Measurements from ENCODE around the gene ATN1. TPM values are rescaled to one million over a fixed set of nuclear protein-coding genes. Genes with fewer than 3 reads are reported as not detected.

Gene ATN1
- total RNA-seq, 4 donors from 2014 or later, result 49.0 to 136 (median 95.2) TPM

DNA sequence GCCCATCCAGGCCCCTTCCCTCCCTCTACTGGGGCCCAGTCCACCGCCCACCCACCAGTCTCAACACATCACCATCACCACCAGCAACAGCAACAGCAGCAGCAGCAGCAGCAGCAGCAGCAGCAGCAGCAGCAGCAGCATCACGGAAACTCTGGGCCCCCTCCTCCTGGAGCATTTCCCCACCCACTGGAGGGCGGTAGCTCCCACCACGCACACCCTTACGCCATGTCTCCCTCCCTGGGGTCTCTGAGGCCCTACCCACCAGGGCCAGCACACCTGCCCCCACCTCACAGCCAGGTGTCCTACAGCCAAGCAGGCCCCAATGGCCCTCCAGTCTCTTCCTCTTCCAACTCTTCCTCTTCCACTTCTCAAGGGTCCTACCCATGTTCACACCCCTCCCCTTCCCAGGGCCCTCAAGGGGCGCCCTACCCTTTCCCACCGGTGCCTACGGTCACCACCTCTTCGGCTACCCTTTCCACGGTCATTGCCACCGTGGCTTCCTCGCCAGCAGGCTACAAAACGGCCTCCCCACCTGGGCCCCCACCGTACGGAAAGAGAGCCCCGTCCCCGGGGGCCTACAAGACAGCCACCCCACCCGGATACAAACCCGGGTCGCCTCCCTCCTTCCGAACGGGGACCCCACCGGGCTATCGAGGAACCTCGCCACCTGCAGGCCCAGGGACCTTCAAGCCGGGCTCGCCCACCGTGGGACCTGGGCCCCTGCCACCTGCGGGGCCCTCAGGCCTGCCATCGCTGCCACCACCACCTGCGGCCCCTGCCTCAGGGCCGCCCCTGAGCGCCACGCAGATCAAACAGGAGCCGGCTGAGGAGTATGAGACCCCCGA lies 9.1 kb downstream of the ATN1 start:
- H3K36me3 ChIP-seq, result peaks cover 0 to 64% of the 10 kb centered on the region in 2 donors
- no peak for ATAC-seq
- TF ChIP-seq EP300 (IDR thresholded peaks at IDR 0.05) (no peak), POLR2AphosphoS5 (IDR thresholded peaks at IDR 0.05) (peak; percentile 55), CTCF (IDR thresholded peaks at IDR 0.05) (peak in 1 of 4 experiments; percentile 10)
- H3K27ac ChIP-seq, result peak overlapping the region; percentile 82 to 96 (median 91)
- H3K4me3 ChIP-seq, result peak overlapping the region; percentile 38 to 73
- peaks cover 0 to 97% (median 41%) of the 10 kb centered on the region in 3 donors for H3K4me1 ChIP-seq
- no peaks in the 10 kb centered on the region for H3K27me3 ChIP-seq
- 14 to 33% methylated on average over 6 to 11 of the region's 36 CpGs for WGBS, 2 donors (ENCODE audit: low coverage in 1 of 2)
- no peaks in the 10 kb centered on the region for H3K9me3 ChIP-seq

- Histone ChIP-seq H3K4me3 (peak overlapping the region; percentile 38 to 73), H3K27ac (peak overlapping the region; percentile 82 to 96 (median 91)), H3K36me3 (peaks cover 0 to 71% of the 10 kb centered on the region in 2 donors), H3K4me1 (peaks cover 0 to 97% (median 37%) of the 10 kb centered on the region in 3 donors), H3K9me3 (no peaks in the 10 kb centered on the region), H3K27me3 (no peaks in the 10 kb centered on the region)
- TF ChIP-seq EP300 (IDR thresholded peaks at IDR 0.05), result no peak
- peak; percentile 99 for TF ChIP-seq POLR2AphosphoS5 (IDR thresholded peaks at IDR 0.05)
- TF ChIP-seq POLR2A (IDR thresholded peaks at IDR 0.05), result peak; percentile 70 to 76
- TF ChIP-seq CTCF (IDR thresholded peaks at IDR 0.05), result peak in 3 of 4 experiments; percentile 94 to 97 (median 97)
- peak; percentile 93 for ATAC-seq
- WGBS, 2 donors (ENCODE audit: low coverage in 1 of 2), result 0% methylated on average over 18 to 20 of the region's 80 CpGs
These were observed 10.0 kb downstream of the ATN1 start for GRCh38 chr12:6937481-6938352.

DNA sequence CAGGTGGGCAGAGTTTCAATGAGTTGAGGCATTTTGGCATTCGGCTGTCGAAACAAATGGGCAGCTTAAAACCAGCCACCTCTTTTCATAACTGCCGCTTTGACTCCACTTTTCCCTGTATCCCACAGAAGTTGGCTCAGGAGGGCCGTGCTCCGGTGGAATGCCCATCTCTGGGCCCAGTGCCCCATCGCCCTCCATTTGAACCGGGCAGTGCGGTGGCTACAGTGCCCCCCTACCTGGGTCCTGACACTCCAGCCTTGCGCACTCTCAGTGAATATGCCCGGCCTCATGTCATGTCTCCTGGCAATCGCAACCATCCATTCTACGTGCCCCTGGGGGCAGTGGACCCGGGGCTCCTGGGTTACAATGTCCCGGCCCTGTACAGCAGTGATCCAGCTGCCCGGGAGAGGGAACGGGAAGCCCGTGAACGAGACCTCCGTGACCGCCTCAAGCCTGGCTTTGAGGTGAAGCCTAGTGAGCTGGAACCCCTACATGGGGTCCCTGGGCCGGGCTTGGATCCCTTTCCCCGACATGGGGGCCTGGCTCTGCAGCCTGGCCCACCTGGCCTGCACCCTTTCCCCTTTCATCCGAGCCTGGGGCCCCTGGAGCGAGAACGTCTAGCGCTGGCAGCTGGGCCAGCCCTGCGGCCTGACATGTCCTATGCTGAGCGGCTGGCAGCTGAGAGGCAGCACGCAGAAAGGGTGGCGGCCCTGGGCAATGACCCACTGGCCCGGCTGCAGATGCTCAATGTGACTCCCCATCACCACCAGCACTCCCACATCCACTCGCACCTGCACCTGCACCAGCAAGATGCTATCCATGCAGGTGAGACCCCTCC lies 10.8 kb downstream of the ATN1 start:
- H3K4me1 ChIP-seq, result peaks cover 0 to 97% (median 39%) of the 10 kb centered on the region in 3 donors
- TF ChIP-seq CTCF (IDR thresholded peaks at IDR 0.05) (no peak), POLR2AphosphoS5 (IDR thresholded peaks at IDR 0.05) (peak; percentile 64), EP300 (IDR thresholded peaks at IDR 0.05) (no peak), POLR2A (IDR thresholded peaks at IDR 0.05) (no peak)
- H3K27ac ChIP-seq, result peak overlapping the region in 3 of 4 donors; percentile 91 to 96 (median 91)
- H3K27me3 ChIP-seq, result no peaks in the 10 kb centered on the region
- peaks cover 0 to 67% of the 10 kb centered on the region in 2 donors for H3K36me3 ChIP-seq
- no peaks in the 10 kb centered on the region for H3K9me3 ChIP-seq
- H3K4me3 ChIP-seq, result peak overlapping the region in 1 of 2 donors; percentile 73
- ATAC-seq, result no peak
- WGBS, 2 donors (ENCODE audit: low coverage in 1 of 2), result 54 to 83% methylated on average over 1 to 5 of the region's 32 CpGs

DNA sequence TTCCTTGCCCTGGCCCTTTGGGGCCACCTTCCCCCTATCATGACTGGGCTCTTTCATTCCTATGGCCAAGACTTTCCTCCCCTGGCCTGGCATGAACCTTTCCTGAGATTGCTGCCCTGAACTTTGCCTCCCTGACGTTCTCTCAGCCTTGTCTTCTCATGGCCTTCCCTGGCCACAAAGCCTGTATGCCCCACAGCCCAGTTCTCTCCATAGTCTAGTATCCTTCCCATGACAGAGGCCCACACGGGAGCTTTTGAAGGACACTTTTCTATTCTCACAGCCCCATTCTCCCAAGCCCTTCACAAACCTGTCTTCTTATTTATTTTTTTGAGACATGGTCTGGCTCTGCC lies 11.4 kb downstream of the ATN1 start:
- peaks cover 0 to 93% (median 33%) of the 10 kb centered on the region in 3 donors for H3K4me1 ChIP-seq

More for the DNA sequence above, 11.4 kb downstream of the ATN1 start:
- H3K27ac ChIP-seq, result peak overlapping the region in 3 of 4 donors; percentile 91 to 96 (median 91)
- no peak overlapping the region for H3K4me3 ChIP-seq
- H3K27me3 ChIP-seq, result no peaks in the 10 kb centered on the region
- TF ChIP-seq POLR2A (IDR thresholded peaks at IDR 0.05), result no peak
- TF ChIP-seq CTCF (IDR thresholded peaks at IDR 0.05), result no peak
- TF ChIP-seq EP300 (IDR thresholded peaks at IDR 0.05), result no peak
- no peak for TF ChIP-seq POLR2AphosphoS5 (IDR thresholded peaks at IDR 0.05)
- H3K9me3 ChIP-seq, result no peaks in the 10 kb centered on the region
- peaks cover 0 to 61% of the 10 kb centered on the region in 2 donors for H3K36me3 ChIP-seq
- ATAC-seq, result no peak
- 51 to 83% methylated on average over 2 of the region's 2 CpGs for WGBS, 2 donors (ENCODE audit: low coverage in 1 of 2)
